IPS-15b (cell line): ENCODE results near the gene HNF4A.

Source experiments
- H3K27me3 ChIP-seq: one replicate; pipeline ENCODE4 v1.6.1; 2013; ENCODE audit warnings: low read length; ENCODE audit not compliant: control insufficient read depth, insufficient read depth
- H3K36me3 ChIP-seq: one replicate; pipeline ENCODE4 v1.6.1; 2013; ENCODE audit warnings: low read length; ENCODE audit not compliant: control insufficient read depth, insufficient read depth
- H3K4me1 ChIP-seq: one replicate; pipeline ENCODE4 v1.6.1; 2013; ENCODE audit warnings: mild to moderate bottlenecking, low read length; ENCODE audit not compliant: control insufficient read depth, insufficient read depth
- H3K4me3 ChIP-seq: one replicate; pipeline ENCODE4 v1.5.1; 2013; ENCODE audit warnings: low read depth, low read length
- H3K9ac ChIP-seq: one replicate; pipeline ENCODE4 v1.6.1; 2013; ENCODE audit warnings: low read depth, mild to moderate bottlenecking, low read length
- H3K9me3 ChIP-seq: one replicate; pipeline ENCODE4 v1.6.1; 2013; ENCODE audit warnings: mild to moderate bottlenecking, low read length; ENCODE audit not compliant: control insufficient read depth, insufficient read depth

Gene HNF4A

DNA sequence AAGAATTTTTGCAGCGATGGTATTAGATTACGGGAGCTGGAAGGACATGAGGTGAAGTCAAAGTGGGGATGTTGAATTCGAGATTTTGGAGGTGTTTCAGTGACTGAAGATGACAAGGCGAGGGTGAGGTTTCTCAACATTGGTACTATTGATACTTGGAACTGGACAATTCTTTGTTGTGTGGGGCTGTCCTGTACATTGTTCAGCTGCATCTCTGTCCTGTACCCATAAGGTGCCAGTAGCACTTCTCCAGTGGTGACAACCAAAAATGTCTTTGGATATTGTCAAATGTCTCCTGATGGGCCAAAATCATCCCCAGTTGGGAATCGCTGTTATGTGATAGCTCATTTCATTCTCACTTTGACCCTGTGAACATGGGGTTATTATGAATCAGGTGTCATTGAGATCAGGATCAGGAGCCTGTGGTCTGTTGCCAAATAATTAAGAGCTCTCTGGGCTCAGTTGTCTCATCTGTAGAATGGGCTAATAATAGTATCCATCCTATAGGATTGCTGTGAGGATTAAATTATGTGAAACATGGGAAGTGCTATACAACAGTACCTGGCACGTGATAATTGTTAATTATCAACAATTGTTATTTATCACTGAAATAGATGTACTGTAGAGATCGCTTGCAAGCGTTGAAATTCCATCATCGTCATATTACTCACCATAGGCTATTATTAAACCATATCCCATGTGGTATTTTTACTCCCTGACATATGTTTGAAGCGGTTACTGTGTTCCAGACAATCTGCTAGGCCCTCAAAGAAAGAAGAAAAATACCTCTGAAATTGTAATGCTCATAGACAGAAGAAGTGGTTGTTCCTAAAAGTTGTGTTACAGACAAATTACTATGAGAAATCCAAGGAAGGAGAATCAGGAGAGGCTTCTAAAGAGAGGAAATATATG, 71.6 kb downstream of the HNF4A start:
- Histone ChIP-seq H3K9me3 (no peaks in the 10 kb centered on the region), H3K36me3 (no peaks in the 10 kb centered on the region), H3K4me3 (no peak overlapping the region), H3K9ac (no peak overlapping the region), H3K27me3 (no peaks in the 10 kb centered on the region), H3K4me1 (no peaks in the 10 kb centered on the region)

DNA sequence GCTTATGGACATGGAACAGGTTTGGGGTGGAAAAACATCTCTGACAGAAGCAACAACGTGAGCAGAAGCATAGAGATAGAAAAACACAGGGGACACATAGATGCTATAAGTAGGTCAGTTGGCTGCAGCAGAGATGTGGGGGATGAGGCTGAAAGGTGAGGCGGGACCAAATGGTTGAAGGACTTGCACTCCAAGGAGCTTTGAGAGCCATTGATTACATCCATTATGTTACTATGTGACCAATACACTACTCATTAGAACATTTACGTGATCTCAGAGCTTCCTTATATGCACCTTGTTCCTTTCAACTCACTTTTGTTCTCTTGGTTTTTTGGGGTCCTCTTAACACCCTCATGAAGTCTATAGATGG, 72.3 kb downstream of the HNF4A start:
- no peaks in the 10 kb centered on the region for H3K36me3 ChIP-seq
- H3K27me3 ChIP-seq, result no peaks in the 10 kb centered on the region
- no peak overlapping the region for H3K4me3 ChIP-seq
- H3K9ac ChIP-seq, result no peak overlapping the region
- H3K9me3 ChIP-seq, result no peaks in the 10 kb centered on the region
- no peaks in the 10 kb centered on the region for H3K4me1 ChIP-seq

DNA sequence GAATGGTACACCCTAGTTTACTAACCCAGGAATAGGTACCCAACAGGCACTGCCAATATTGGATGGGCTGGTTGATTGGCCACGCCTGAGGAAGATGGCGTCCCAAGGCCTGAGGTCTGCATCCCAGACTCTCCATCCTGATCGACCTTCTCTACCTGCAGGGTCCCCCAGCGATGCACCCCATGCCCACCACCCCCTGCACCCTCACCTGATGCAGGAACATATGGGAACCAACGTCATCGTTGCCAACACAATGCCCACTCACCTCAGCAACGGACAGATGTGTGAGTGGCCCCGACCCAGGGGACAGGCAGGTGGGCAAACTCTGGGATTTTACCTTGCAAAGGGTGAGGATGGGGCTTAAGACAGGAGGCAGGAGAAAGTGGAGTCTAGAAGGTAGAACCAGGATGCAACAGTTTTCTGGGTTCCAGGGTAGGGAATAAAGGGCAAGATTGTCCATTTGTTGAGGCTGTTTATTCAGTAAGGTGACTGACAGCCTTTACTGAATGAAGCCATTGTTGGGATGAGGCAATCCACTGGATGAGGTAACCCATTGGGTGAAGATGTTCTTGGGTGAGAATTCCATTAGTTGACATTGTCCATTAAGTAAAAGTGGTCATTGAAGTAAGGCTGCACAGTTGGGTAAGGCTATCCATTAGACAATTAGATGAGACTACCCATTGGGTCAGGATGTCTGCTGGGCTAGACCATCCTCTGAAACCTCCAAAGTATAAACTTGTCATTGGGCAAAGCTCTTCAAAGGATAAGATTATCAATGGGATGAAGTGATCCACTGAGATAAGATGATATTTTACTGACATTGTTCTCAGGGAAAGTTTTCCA, 72.9 kb downstream of the HNF4A start:
- no peaks in the 10 kb centered on the region for H3K27me3 ChIP-seq
- no peak overlapping the region for H3K9ac ChIP-seq
- H3K4me1 ChIP-seq, result no peaks in the 10 kb centered on the region
- H3K9me3 ChIP-seq, result no peaks in the 10 kb centered on the region
- no peak overlapping the region for H3K4me3 ChIP-seq
- no peaks in the 10 kb centered on the region for H3K36me3 ChIP-seq

DNA sequence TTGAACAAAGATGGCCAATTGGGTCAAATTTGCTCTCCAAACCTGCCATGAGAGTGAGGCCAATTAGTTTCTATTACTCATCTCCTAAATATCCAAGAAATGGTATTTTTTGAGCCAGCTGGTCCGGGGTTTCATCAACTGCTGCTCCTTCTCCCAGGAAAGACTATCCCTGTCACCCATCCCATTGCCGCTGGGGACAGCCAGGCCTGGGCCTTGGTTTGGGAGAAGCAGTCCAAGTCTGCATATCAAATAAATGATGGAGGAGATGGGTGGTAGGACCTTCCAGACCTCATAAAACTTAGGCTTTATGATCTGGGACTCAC, 73.5 kb downstream of the HNF4A start:
- H3K36me3 ChIP-seq, result no peaks in the 10 kb centered on the region
- H3K27me3 ChIP-seq, result no peaks in the 10 kb centered on the region
- no peaks in the 10 kb centered on the region for H3K9me3 ChIP-seq
- H3K4me3 ChIP-seq, result no peak overlapping the region
- no peaks in the 10 kb centered on the region for H3K4me1 ChIP-seq
- no peak overlapping the region for H3K9ac ChIP-seq

DNA sequence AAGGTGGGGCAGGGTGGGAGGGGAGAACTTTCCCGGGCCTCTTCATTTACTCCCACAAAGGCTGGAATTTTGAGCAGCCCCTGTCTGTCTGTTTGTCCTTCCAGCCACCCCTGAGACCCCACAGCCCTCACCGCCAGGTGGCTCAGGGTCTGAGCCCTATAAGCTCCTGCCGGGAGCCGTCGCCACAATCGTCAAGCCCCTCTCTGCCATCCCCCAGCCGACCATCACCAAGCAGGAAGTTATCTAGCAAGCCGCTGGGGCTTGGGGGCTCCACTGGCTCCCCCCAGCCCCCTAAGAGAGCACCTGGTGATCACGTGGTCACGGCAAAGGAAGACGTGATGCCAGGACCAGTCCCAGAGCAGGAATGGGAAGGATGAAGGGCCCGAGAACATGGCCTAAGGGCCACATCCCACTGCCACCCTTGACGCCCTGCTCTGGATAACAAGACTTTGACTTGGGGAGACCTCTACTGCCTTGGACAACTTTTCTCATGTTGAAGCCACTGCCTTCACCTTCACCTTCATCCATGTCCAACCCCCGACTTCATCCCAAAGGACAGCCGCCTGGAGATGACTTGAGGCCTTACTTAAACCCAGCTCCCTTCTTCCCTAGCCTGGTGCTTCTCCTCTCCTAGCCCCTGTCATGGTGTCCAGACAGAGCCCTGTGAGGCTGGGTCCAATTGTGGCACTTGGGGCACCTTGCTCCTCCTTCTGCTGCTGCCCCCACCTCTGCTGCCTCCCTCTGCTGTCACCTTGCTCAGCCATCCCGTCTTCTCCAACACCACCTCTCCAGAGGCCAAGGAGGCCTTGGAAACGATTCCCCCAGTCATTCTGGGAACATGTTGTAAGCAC, 74.1 kb downstream of the HNF4A start:
- Histone ChIP-seq H3K4me1 (no peaks in the 10 kb centered on the region), H3K27me3 (no peaks in the 10 kb centered on the region), H3K4me3 (no peak overlapping the region), H3K9me3 (no peaks in the 10 kb centered on the region), H3K9ac (no peak overlapping the region), H3K36me3 (no peaks in the 10 kb centered on the region)

DNA sequence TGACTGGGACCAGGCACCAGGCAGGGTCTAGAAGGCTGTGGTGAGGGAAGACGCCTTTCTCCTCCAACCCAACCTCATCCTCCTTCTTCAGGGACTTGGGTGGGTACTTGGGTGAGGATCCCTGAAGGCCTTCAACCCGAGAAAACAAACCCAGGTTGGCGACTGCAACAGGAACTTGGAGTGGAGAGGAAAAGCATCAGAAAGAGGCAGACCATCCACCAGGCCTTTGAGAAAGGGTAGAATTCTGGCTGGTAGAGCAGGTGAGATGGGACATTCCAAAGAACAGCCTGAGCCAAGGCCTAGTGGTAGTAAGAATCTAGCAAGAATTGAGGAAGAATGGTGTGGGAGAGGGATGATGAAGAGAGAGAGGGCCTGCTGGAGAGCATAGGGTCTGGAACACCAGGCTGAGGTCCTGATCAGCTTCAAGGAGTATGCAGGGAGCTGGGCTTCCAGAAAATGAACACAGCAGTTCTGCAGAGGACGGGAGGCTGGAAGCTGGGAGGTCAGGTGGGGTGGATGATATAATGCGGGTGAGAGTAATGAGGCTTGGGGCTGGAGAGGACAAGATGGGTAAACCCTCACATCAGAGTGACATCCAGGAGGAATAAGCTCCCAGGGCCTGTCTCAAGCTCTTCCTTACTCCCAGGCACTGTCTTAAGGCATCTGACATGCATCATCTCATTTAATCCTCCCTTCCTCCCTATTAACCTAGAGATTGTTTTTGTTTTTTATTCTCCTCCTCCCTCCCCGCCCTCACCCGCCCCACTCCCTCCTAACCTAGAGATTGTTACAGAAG, 75.0 kb downstream of the HNF4A start:
- Histone ChIP-seq H3K4me1 (no peaks in the 10 kb centered on the region), H3K36me3 (no peaks in the 10 kb centered on the region), H3K9ac (no peak overlapping the region), H3K9me3 (no peaks in the 10 kb centered on the region), H3K27me3 (no peaks in the 10 kb centered on the region), H3K4me3 (no peak overlapping the region)

DNA sequence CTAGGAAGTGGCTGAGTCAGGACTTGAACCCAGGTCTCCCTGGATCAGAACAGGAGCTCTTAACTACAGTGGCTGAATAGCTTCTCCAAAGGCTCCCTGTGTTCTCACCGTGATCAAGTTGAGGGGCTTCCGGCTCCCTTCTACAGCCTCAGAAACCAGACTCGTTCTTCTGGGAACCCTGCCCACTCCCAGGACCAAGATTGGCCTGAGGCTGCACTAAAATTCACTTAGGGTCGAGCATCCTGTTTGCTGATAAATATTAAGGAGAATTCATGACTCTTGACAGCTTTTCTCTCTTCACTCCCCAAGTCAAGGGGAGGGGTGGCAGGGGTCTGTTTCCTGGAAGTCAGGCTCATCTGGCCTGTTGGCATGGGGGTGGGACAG, 75.6 kb downstream of the HNF4A start:
- Histone ChIP-seq H3K27me3 (no peaks in the 10 kb centered on the region), H3K4me1 (no peaks in the 10 kb centered on the region)

DNA sequence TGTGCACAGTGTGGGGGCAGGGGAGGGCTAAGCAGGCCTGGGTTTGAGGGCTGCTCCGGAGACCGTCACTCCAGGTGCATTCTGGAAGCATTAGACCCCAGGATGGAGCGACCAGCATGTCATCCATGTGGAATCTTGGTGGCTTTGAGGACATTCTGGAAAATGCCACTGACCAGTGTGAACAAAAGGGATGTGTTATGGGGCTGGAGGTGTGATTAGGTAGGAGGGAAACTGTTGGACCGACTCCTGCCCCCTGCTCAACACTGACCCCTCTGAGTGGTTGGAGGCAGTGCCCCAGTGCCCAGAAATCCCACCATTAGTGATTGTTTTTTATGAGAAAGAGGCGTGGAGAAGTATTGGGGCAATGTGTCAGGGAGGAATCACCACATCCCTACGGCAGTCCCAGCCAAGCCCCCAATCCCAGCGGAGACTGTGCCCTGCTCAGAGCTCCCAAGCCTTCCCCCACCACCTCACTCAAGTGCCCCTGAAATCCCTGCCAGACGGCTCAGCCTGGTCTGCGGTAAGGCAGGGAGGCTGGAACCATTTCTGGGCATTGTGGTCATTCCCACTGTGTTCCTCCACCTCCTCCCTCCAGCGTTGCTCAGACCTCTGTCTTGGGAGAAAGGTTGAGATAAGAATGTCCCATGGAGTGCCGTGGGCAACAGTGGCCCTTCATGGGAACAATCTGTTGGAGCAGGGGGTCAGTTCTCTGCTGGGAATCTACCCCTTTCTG, 76.2 kb downstream of the HNF4A start:
- no peaks in the 10 kb centered on the region for H3K4me1 ChIP-seq

More for the DNA sequence above, 75.6 kb downstream of the HNF4A start:
- H3K9ac ChIP-seq, result no peak overlapping the region
- no peaks in the 10 kb centered on the region for H3K36me3 ChIP-seq
- H3K9me3 ChIP-seq, result no peaks in the 10 kb centered on the region
- no peak overlapping the region for H3K4me3 ChIP-seq

DNA sequence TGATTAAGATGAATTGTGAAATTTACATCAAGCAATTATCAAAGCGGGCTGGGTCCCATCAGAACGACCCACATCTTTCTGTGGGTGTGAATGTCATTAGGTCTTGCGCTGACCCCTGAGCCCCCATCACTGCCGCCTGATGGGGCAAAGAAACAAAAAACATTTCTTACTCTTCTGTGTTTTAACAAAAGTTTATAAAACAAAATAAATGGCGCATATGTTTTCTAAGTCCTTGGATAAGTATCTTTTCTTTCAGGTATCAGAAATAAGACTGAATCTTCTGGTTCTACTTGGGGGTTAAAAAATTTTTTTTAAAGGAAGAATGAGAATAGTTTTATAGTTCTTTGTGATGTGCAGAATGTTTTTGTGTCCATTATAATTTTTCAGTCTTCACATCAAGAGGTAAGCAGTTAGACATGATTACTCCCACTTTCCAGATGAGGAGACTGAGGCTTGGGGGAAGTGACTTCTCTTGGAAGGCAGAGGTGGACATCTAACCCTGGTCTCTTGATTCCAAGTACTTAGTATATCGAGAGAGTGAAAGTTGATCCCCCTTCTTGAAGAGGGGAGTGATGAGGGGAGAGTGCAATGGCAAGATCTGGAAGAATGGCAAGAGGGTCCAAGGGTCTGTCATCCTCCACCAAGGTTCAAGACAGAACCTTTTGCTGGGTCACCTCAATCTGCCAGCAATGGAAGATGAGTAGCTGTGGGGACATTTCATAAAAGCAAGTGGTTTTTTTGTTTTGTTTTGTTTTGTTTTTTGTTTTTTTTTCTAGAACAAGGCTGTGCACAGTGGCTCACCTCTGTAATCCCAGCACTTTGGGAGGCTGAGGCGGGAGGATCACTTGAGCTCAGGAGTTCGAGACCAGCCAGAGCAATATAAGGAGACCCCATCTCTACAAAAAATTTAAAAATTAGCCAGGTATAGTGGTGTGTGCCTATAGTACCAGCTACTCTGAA, 77.4 kb downstream of the HNF4A start:
- Histone ChIP-seq H3K36me3 (no peaks in the 10 kb centered on the region), H3K9ac (no peak overlapping the region), H3K4me1 (no peaks in the 10 kb centered on the region)

More for the DNA sequence above, 76.2 kb downstream of the HNF4A start:
- H3K9ac ChIP-seq, result no peak overlapping the region
- H3K4me3 ChIP-seq, result no peak overlapping the region
- no peaks in the 10 kb centered on the region for H3K9me3 ChIP-seq
- no peaks in the 10 kb centered on the region for H3K27me3 ChIP-seq
- H3K36me3 ChIP-seq, result no peaks in the 10 kb centered on the region

More for the DNA sequence above, 77.4 kb downstream of the HNF4A start:
- H3K4me3 ChIP-seq, result no peak overlapping the region
- H3K27me3 ChIP-seq, result no peaks in the 10 kb centered on the region
- no peaks in the 10 kb centered on the region for H3K9me3 ChIP-seq
